ENCODE measurements around the gene MYO3B. TPM values are rescaled to one million over a fixed set of nuclear protein-coding genes. Genes with fewer than 3 reads are reported as not detected.
"Not testable (repeated sequence)": the region's sequence is repeated elsewhere in the genome, so short reads cannot be mapped to it uniquely, and the experiment has no call there.

MYO3B gene
- total RNA-seq, 1 donor from 2014 or later, result not detected

DNA sequence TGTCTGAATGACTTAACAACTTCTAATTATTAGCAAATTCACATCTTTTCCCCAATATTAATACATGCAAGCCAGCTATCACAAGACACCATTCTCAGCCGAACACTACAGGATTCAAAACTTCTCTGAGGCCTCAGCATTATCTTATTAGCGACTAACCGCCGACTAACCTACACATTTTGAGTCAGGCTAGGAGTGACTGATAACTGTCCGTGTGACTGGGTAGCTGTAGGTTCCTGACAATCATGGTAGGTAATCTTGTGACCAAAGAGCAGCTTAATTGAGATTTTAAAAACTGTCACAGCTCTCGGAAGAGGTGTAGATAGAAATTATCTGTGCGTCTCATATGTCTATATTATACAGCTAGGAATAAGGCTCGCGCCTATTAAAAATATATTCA, 493.1 kb downstream of the MYO3B start:
- H3K27ac Mint-ChIP-seq, result no peak overlapping the region
- no peak for DNase-seq (ENCODE audit: low spot score, unreplicated experiment)
- no peak overlapping the region for H3K4me3 Mint-ChIP-seq (ENCODE audit: low read depth)
- peaks cover 4% of the 10 kb centered on the region for H3K4me1 Mint-ChIP-seq (ENCODE audit: low read depth)
- TF ChIP-seq CTCF (IDR thresholded peaks at IDR 0.05; ENCODE audit: unreplicated experiment), result no peak
- no peaks in the 10 kb centered on the region for H3K9me3 Mint-ChIP-seq (ENCODE audit: low read depth)
- no peaks in the 10 kb centered on the region for H3K27me3 Mint-ChIP-seq
- no peaks in the 10 kb centered on the region for H3K36me3 Mint-ChIP-seq (ENCODE audit: insufficient read depth)

- H3K36me3 Mint-ChIP-seq (ENCODE audit: insufficient read depth); H3K9me3 Mint-ChIP-seq (ENCODE audit: low read depth); H3K27me3 Mint-ChIP-seq; H3K4me1 Mint-ChIP-seq (ENCODE audit: low read depth); H3K27ac Mint-ChIP-seq; DNase-seq (ENCODE audit: low spot score, unreplicated experiment); H3K4me3 Mint-ChIP-seq (ENCODE audit: low read depth): not testable (repeated sequence)
These were observed 496.3 kb downstream of the MYO3B start for GRCh38 chr2:170674282-170674681.

- no peak for TF ChIP-seq CTCF (IDR thresholded peaks at IDR 0.05; ENCODE audit: unreplicated experiment)
- no peak overlapping the region for H3K27ac Mint-ChIP-seq
- DNase-seq (ENCODE audit: low spot score, unreplicated experiment), result no peak
- H3K4me1 Mint-ChIP-seq (ENCODE audit: low read depth), result peaks cover 6% of the 10 kb centered on the region
- H3K36me3 Mint-ChIP-seq (ENCODE audit: insufficient read depth), result no peaks in the 10 kb centered on the region
- H3K4me3 Mint-ChIP-seq (ENCODE audit: low read depth), result no peak overlapping the region
- no peaks in the 10 kb centered on the region for H3K27me3 Mint-ChIP-seq
- no peaks in the 10 kb centered on the region for H3K9me3 Mint-ChIP-seq (ENCODE audit: low read depth)
These were observed 497.8 kb downstream of the MYO3B start for GRCh38 chr2:170675701-170676100.

- Mint-ChIP-seq H3K27me3 (no peaks in the 10 kb centered on the region), H3K9me3 (ENCODE audit: low read depth) (no peaks in the 10 kb centered on the region), H3K4me1 (ENCODE audit: low read depth) (peaks cover 6% of the 10 kb centered on the region), H3K36me3 (ENCODE audit: insufficient read depth) (no peaks in the 10 kb centered on the region), H3K4me3 (ENCODE audit: low read depth) (no peak overlapping the region), H3K27ac (no peak overlapping the region)
- no peak for TF ChIP-seq CTCF (IDR thresholded peaks at IDR 0.05; ENCODE audit: unreplicated experiment)
- no peak for DNase-seq (ENCODE audit: low spot score, unreplicated experiment)
These were observed 501.7 kb downstream of the MYO3B start for GRCh38 chr2:170679607-170680079.

DNA sequence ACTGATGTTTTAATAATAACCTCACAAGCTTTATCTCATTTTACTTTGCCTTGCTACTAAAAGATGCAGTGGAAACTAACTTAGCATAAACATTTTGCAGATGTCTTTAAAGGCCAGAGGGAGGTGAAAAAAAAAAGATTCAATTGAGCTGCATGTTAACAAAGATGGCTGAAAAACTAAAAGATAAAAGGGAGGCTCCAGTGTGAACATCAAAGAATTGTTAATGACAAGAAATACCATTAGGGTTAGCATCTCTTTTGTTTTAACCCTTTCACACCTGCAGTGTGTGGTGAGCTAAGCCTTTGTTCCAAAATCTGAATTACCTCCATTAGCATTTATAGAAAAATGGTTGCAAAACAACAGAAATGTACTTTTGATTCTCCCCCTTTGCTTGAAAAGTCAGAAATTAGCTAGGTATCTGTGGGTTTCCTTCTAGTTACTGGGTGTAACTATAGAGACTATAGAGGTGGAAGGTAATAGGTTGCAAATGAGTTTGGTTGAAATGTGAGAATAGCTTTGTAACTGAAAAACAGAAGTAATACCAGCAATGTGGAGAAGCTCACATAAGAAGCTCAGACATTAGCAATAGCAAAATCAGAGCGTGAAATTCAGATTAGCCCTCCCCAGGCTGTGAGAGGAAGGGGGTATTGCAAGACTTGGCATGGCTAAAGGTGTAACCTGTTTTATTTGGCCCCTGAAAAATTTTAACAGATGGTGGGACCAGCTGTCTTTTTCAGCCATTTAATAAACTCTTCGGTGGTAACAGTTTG, 502.4 kb downstream of the MYO3B start:
- no peaks in the 10 kb centered on the region for H3K36me3 Mint-ChIP-seq (ENCODE audit: insufficient read depth)
- no peaks in the 10 kb centered on the region for H3K9me3 Mint-ChIP-seq (ENCODE audit: low read depth)
- no peak overlapping the region for H3K4me3 Mint-ChIP-seq (ENCODE audit: low read depth)
- H3K27ac Mint-ChIP-seq, result no peak overlapping the region
- no peak for DNase-seq (ENCODE audit: low spot score, unreplicated experiment)
- H3K4me1 Mint-ChIP-seq (ENCODE audit: low read depth), result peaks cover 6% of the 10 kb centered on the region
- H3K27me3 Mint-ChIP-seq, result no peaks in the 10 kb centered on the region
- no peak for TF ChIP-seq CTCF (IDR thresholded peaks at IDR 0.05; ENCODE audit: unreplicated experiment)

GRCh38 chr2:170681311-170681710, 503.4 kb downstream of the MYO3B start:
- Mint-ChIP-seq H3K36me3 (ENCODE audit: insufficient read depth) (no peaks in the 10 kb centered on the region), H3K27ac (no peak overlapping the region), H3K27me3 (peaks cover 3% of the 10 kb centered on the region), H3K9me3 (ENCODE audit: low read depth) (no peaks in the 10 kb centered on the region), H3K4me3 (ENCODE audit: low read depth) (no peak overlapping the region), H3K4me1 (ENCODE audit: low read depth) (peaks cover 6% of the 10 kb centered on the region)
- DNase-seq (ENCODE audit: low spot score, unreplicated experiment), result no peak
- no peak for TF ChIP-seq CTCF (IDR thresholded peaks at IDR 0.05; ENCODE audit: unreplicated experiment)

Data from progenitor cell of endocrine pancreas (in vitro differentiated cells).